ENCODE measurements around the gene KCNQ4.

- TF ChIP-seq POLR2A (IDR thresholded peaks at IDR 0.05) (no peak), POLR2AphosphoS5 (IDR thresholded peaks at IDR 0.05) (no peak), CTCF (IDR thresholded peaks at IDR 0.05) (no peak)
These were observed 77.2 kb downstream of the KCNQ4 start for GRCh38 chr1:40860706-40861223.
